Measurements from ENCODE around the gene KIF26A.

Gene KIF26A

DNA sequence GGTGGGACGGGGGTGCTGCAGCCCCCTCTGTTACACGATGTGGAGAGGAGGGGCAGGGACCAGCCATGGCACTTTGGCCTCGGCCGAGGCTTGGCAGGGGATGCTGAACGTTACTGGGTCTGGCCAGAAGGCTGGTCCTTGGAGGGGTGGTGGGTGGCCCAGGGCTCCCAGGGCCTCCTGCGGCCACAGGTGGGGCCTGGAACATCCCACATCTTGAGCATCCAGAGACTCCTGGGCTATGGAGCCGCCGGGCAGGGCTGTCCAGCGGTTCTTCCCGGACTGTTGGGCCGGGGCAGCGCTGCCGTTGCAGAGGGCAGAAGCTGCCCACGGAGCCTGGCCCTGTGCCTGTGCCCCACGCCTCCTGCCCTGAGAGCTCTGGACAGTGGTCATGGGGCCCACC lies 15.9 kb downstream of the KIF26A start:
- TF ChIP-seq, protein P1, sequence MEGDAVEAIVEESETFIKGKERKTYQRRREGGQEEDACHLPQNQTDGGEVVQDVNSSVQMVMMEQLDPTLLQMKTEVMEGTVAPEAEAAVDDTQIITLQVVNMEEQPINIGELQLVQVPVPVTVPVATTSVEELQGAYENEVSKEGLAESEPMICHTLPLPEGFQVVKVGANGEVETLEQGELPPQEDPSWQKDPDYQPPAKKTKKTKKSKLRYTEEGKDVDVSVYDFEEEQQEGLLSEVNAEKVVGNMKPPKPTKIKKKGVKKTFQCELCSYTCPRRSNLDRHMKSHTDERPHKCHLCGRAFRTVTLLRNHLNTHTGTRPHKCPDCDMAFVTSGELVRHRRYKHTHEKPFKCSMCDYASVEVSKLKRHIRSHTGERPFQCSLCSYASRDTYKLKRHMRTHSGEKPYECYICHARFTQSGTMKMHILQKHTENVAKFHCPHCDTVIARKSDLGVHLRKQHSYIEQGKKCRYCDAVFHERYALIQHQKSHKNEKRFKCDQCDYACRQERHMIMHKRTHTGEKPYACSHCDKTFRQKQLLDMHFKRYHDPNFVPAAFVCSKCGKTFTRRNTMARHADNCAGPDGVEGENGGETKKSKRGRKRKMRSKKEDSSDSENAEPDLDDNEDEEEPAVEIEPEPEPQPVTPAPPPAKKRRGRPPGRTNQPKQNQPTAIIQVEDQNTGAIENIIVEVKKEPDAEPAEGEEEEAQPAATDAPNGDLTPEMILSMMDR (IDR thresholded peaks at IDR 0.05; ENCODE audit: borderline replicate concordance, insufficient read depth, low read depth, low read length), result no peak
- no peak overlapping the region for H3K4me3 ChIP-seq (ENCODE audit: low read depth, low read length)

DNA sequence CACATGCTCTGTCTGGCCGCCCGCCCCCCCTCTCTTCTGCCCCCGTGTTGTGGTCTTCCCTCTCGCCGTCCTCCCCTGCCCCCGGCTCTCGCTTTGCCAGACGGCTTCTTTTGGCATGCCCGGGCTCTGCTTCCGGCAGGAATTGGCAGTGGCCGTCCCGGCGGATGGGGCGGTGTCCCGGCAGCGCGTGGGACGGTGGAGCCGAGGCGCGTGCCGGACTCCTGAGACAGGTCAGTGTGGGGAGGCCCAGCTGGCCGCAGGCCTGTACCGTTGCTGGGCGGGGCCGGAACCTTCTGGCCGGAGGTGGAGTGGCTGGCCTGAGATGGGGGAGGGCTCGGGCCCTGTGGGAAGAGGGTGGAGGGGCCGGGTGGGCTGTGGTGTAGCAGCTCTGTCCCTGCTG lies 17.1 kb downstream of the KIF26A start:
- TF ChIP-seq, protein P1 (IDR thresholded peaks at IDR 0.05; ENCODE audit: borderline replicate concordance, insufficient read depth, low read depth, low read length), result no peak
- H3K4me3 ChIP-seq (ENCODE audit: low read depth, low read length), result no peak overlapping the region

DNA sequence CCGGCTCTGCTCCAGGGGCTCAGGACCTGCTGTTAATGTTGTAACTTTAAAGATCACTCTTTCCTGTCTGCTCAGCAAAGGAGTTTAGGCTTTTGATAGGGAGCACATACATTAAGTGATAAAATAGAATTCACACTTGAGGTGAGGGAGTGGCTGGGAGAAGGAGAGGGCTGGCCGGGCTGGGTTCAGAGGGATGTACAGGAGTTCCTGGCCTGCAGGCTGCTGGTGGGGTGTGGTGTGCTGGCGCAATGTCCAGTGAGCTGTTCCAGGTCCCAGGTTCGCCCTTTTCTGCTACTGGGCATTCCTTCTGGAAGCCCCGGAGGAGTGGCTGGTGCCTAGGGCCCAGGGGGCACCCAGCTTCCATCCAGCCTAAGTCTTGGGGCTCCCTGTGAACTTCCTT lies 17.8 kb downstream of the KIF26A start:
- no peak overlapping the region for H3K4me3 ChIP-seq (ENCODE audit: low read depth, low read length)
- TF ChIP-seq, protein P1 (IDR thresholded peaks at IDR 0.05; ENCODE audit: borderline replicate concordance, insufficient read depth, low read depth, low read length), result no peak

DNA sequence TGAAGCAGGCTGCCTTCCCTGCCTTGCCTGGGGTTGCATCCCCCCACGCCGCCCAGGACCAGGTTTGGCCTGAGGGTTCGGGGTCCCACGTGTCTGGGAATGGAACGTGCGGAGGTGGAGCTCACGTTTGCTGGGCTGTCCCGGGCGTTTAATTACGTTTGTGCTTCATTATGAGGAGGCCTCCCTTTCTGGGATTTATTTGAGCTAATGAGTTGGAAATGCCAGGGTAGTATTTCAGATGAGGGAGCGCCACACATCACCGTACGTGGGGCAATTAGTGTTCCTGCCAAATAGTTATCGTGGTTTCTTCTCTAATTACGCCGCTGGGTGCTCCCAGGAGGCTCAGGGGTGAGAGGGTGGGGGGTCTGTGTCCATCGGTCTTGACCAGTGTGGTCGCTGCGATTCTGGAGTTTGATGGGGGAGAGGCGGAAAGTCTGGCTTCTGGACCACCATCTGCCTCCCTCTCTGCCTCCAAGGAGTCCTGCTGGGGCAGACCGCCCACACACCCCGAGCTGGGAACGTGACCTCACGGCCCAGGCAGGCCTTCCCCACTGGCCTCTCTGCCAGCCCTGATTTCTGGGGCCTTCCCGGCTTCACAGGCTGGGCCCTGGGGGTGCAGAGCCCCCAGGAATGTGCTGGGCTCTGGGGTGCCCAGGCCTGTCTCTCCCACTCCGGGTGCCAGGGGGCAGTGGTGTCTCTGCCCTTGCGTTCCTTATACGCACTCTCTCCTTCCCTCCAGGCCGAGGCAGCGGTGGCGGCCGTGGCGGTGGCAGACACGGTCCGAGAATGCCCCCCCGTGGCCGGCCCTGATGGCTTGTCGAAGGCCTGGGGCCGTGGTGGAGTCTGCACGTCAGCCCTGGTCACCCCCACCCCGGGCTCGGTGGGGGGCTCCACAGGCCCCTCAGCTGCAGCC lies 18.9 kb downstream of the KIF26A start:
- TF ChIP-seq, protein P1 (IDR thresholded peaks at IDR 0.05; ENCODE audit: borderline replicate concordance, insufficient read depth, low read depth, low read length), result no peak

DNA sequence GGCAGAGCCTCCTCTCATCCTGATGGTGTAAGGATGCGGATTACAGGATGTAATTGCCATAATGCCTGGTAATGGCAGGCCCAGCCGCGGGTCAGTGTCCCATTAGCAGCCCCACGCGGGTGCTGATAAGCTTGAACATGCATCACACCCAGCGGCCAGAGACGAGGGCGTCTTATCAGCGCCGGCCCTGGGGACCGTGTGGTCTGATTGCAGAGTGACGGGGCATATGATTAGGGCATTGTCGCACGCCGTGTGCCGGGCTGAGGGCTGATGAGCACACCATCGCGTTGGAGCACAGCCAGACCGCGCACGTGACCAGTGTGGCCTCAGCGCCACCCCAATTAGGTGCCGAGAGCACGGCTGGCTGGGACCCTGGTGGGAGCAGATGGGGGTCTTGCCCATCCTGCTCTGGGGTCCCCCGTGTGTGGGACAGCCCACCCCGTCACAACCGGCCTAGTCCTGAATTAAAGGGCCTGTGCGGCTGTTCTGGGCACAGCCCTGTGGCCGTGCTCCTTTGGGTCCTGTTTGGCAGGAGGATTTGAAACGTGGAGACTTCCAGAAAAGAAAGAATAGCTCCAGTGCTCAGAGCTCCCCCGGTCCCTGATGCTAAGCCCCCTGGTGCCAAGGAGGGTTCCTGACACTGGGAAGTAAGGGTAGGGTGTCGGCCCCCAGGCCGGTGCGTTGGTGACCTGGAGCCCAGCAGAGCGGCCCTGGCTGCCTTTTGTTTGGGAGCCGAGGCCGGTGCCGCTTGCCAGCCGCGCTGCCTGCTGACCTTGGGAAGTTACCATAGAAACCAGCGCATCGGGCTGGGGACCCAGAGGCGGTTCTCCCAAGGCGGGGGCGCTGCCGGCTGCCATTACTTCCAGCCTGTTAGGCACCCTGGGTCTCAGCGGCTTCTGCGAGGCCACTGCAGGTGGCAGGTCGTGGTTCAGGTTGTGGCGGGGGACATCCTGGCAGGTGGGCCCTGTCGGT lies 20.7 kb downstream of the KIF26A start:
- H3K4me3 ChIP-seq (ENCODE audit: low read depth, low read length), result no peak overlapping the region
- TF ChIP-seq, protein P1 (IDR thresholded peaks at IDR 0.05; ENCODE audit: borderline replicate concordance, insufficient read depth, low read depth, low read length), result no peak

More for the DNA sequence above, 18.9 kb downstream of the KIF26A start:
- no peak overlapping the region for H3K4me3 ChIP-seq (ENCODE audit: low read depth, low read length)

DNA sequence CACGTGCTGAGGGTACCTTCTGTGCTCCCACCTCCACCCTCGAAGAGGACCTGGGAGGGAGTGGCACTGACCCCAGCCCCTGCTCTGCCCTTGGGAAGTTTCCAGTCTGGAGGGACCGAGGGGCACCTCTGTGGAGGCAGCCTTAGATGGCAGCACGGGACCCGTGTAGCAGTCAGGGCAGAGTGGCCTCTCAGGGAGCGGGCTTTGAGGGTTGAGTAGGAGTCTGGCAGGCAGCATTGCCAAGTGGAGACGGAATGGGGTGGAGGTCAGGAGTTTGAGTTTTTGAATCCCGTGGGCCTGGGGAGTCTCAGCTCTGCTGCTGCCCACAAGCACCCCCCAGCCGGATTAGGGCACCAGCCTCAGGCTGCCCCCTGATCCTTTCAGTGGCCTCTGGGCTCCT lies 21.6 kb downstream of the KIF26A start:
- TF ChIP-seq, protein P1 (IDR thresholded peaks at IDR 0.05; ENCODE audit: borderline replicate concordance, insufficient read depth, low read depth, low read length), result no peak
- no peak overlapping the region for H3K4me3 ChIP-seq (ENCODE audit: low read depth, low read length)
